H1 (cell line): Measurements from ENCODE around the gene CELSR1.

Source experiments
- CREB1 ChIP-seq: IDR thresholded peaks from 2 replicates; pipeline ENCODE4 v1.6.1; 2012; ENCODE audit warnings: inconsistent platforms
- CTCF ChIP-seq, 3 experiments: IDR thresholded peaks; 1 replicate in 2 of 3; 2 replicates in 1 of 3; pipeline versions ENCODE4 v1.5.1 to v1.6.1; 2011; ENCODE audit warnings: low read length in 3 of 3, mild to moderate bottlenecking in 3 of 3, inconsistent platforms in 2 of 3, low read depth in 1 of 3, moderate library complexity in 1 of 3; ENCODE audit not compliant: insufficient read depth in 1 of 3; ENCODE audit errors: control extremely low read depth in 1 of 3
- EGR1 ChIP-seq: IDR thresholded peaks from 2 replicates; pipeline ENCODE4 v1.6.1; 2011; ENCODE audit warnings: low read depth, low read length, borderline replicate concordance
- GABPA ChIP-seq: IDR thresholded peaks from 2 replicates; pipeline ENCODE4 v1.6.1; 2011; ENCODE audit warnings: mild to moderate bottlenecking, low read length, moderate library complexity, borderline replicate concordance; ENCODE audit not compliant: insufficient read depth
- POLR2AphosphoS5 ChIP-seq: IDR thresholded peaks from 2 replicates; pipeline ENCODE4 v1.6.1; 2011; ENCODE audit warnings: low read depth, low read length
- SRF ChIP-seq: IDR thresholded peaks from 2 replicates; pipeline ENCODE4 v1.6.1; 2011; ENCODE audit warnings: mild to moderate bottlenecking, low read depth, low read length, moderate library complexity
- SUZ12 ChIP-seq: fragments of 200-600 bp; sonication (generic); IDR thresholded peaks from 2 replicates; pipeline ENCODE4 v1.6.1; 2012; ENCODE audit warnings: mild to moderate bottlenecking, inconsistent platforms, low read length, moderate library complexity, mixed read lengths
- TBP ChIP-seq: IDR thresholded peaks from 2 replicates; pipeline ENCODE4 v1.6.1; 2011; ENCODE audit warnings: low read depth, low read length, improper control_type of control experiment
- TCF12 ChIP-seq: IDR thresholded peaks from 2 replicates; pipeline ENCODE4 v1.6.1; 2011; ENCODE audit warnings: low read depth, mild to moderate bottlenecking, low read length

- no peak for TF ChIP-seq CTCF (IDR thresholded peaks at IDR 0.05; ENCODE audit: control extremely low read depth in 1 of 3, insufficient read depth in 1 of 3, low read depth in 1 of 3, low read length in 3 of 3)
- no peak for TF ChIP-seq POLR2AphosphoS5
- TF ChIP-seq SRF: no peak
- TF ChIP-seq TBP: no peak
- TF ChIP-seq CREB1: no peak
- no peak for TF ChIP-seq EGR1
- no peak for TF ChIP-seq SUZ12
- TF ChIP-seq GABPA: no peak
- TF ChIP-seq TCF12: no peak
These were observed 225.4 kb downstream of the CELSR1 start for GRCh38 chr22:46312056-46312455.
